ENCODE measurements around the gene ECHDC3. TPM values are rescaled to one million over a fixed set of nuclear protein-coding genes. Genes with fewer than 3 reads are reported as not detected.

The ECHDC3 gene
- total RNA-seq, 1 experiment from 2014 or later: 30.1 TPM

DNA sequence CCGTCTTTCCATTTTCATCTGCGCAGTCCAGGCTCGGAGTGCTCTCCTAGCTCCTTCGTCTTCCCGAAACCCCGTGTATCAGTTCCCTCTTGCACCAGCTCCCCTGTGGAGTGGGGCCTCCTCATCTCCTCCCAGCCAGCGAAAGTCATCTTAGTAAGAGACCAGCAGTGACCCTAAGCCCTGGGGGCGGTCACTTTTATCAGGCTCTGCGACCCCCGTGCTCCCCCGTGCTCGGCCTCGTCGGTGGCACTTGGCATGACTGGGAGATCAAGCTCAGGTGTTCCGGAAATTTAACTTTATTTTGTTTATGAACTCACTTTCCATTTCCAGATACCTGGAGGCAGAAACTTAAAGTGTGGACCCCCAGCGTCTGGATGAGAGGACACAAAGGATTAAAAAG lies 574 bp upstream of the ECHDC3 start:
- intact Hi-C loops (cut with micrococcal nuclease; ENCODE audit: unreplicated experiment): loop anchor here (1.0 kb wide), 1 partner anchor 17 kb away; no protein-coding TSS in a partner anchor
- ChIA-PET POLR2A (no interaction called here), CTCF (no interaction called here)
- Mint-ChIP-seq H3K27me3 (ENCODE audit: insufficient read depth, unreplicated experiment) (no peaks in the 10 kb centered on the region), H3K36me3 (ENCODE audit: insufficient read depth, unreplicated experiment) (peaks cover 9% of the 10 kb centered on the region), H3K9me3 (ENCODE audit: unreplicated experiment) (no peaks in the 10 kb centered on the region), H3K27ac (ENCODE audit: unreplicated experiment) (peak overlapping the region; percentile 58), H3K4me1 (ENCODE audit: low read depth, unreplicated experiment) (peaks cover 22% of the 10 kb centered on the region), H3K4me3 (ENCODE audit: unreplicated experiment) (peak overlapping the region; percentile 37)
- Histone ChIP-seq H3K4me3 (ENCODE audit: low read depth, low read length) (peak overlapping the region; percentile 47), H3K4me1 (peaks cover 6% of the 10 kb centered on the region), H3K9me3 (no peaks in the 10 kb centered on the region), H3K27me3 (replicated peaks; ENCODE audit: control insufficient read depth, insufficient read depth, low read length) (no peaks in the 10 kb centered on the region), H3K36me3 (ENCODE audit: control insufficient read depth, insufficient read depth, low read length) (no peaks in the 10 kb centered on the region; the same call in 1 of the 2 replicates)
- peak in 1 of 2 experiments; percentile 25 for DNase-seq
- TF ChIP-seq, protein P1, sequence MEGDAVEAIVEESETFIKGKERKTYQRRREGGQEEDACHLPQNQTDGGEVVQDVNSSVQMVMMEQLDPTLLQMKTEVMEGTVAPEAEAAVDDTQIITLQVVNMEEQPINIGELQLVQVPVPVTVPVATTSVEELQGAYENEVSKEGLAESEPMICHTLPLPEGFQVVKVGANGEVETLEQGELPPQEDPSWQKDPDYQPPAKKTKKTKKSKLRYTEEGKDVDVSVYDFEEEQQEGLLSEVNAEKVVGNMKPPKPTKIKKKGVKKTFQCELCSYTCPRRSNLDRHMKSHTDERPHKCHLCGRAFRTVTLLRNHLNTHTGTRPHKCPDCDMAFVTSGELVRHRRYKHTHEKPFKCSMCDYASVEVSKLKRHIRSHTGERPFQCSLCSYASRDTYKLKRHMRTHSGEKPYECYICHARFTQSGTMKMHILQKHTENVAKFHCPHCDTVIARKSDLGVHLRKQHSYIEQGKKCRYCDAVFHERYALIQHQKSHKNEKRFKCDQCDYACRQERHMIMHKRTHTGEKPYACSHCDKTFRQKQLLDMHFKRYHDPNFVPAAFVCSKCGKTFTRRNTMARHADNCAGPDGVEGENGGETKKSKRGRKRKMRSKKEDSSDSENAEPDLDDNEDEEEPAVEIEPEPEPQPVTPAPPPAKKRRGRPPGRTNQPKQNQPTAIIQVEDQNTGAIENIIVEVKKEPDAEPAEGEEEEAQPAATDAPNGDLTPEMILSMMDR (IDR thresholded peaks at IDR 0.05; ENCODE audit: insufficient read depth in 1 of 2, low read depth in 1 of 2, low read length in 1 of 2, severe bottlenecking in 1 of 2, unreplicated experiment in 1 of 2): no peak
- no TSS peak for BruUV-seq (replicated peaks)

DNA sequence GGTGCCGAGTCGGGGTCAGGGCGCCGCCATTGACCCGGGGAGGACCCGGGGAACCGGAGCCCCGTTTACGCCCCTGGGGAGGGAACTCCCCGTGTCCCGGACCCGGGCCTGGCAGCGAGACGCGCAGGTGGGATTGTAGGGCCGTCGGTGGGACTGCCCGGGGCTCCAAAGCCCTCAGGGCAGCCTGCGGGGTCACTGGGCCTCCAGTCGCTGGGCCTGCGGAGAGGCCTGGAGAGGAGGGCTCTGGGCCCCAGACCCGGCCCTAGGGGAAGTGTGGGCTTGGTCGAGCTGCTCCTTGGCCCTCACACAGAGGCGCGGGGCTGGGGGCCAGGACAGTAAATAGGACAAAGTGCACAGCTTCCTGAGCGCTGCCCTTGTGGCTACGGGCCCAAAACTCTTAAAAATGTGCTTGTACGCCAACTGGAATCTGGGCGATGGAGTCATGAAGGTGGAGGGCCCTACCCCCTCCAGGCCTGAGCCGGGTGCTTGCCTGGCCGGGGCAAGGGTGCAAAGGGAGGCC lies 657 bp downstream of the ECHDC3 start:
- H3K27me3 ChIP-seq (replicated peaks; ENCODE audit: control insufficient read depth, insufficient read depth, low read length): no peaks in the 10 kb centered on the region
- CTCF ChIA-PET: no interaction called here
- BruUV-seq (replicated peaks): no TSS peak
- TF ChIP-seq, protein P1 (IDR thresholded peaks at IDR 0.05; ENCODE audit: insufficient read depth in 1 of 2, low read depth in 1 of 2, low read length in 1 of 2, severe bottlenecking in 1 of 2, unreplicated experiment in 1 of 2): no peak
- POLR2A ChIA-PET: no interaction called here
- peaks cover 6% of the 10 kb centered on the region for H3K4me1 ChIP-seq
- no peaks in the 10 kb centered on the region; the same call in 1 of the 2 replicates for H3K36me3 ChIP-seq (ENCODE audit: control insufficient read depth, insufficient read depth, low read length)
- H3K27ac Mint-ChIP-seq (ENCODE audit: unreplicated experiment): no peak overlapping the region
- H3K9me3 ChIP-seq: no peaks in the 10 kb centered on the region
- peaks cover 17% of the 10 kb centered on the region for H3K4me1 Mint-ChIP-seq (ENCODE audit: low read depth, unreplicated experiment)
- DNase-seq: peak in 1 of 2 experiments; percentile 45
- H3K9me3 Mint-ChIP-seq (ENCODE audit: unreplicated experiment): no peaks in the 10 kb centered on the region
- H3K4me3 Mint-ChIP-seq (ENCODE audit: unreplicated experiment): peak overlapping the region; percentile 71
- intact Hi-C loops (cut with micrococcal nuclease; ENCODE audit: unreplicated experiment): loop anchor here (1.0 kb wide), 1 partner anchor 15 kb away; no protein-coding TSS in a partner anchor
- peak overlapping the region; percentile 87 for H3K4me3 ChIP-seq (ENCODE audit: low read depth, low read length)
- no peaks in the 10 kb centered on the region for H3K27me3 Mint-ChIP-seq (ENCODE audit: insufficient read depth, unreplicated experiment)
- H3K36me3 Mint-ChIP-seq (ENCODE audit: insufficient read depth, unreplicated experiment): peaks cover 8% of the 10 kb centered on the region

DNA sequence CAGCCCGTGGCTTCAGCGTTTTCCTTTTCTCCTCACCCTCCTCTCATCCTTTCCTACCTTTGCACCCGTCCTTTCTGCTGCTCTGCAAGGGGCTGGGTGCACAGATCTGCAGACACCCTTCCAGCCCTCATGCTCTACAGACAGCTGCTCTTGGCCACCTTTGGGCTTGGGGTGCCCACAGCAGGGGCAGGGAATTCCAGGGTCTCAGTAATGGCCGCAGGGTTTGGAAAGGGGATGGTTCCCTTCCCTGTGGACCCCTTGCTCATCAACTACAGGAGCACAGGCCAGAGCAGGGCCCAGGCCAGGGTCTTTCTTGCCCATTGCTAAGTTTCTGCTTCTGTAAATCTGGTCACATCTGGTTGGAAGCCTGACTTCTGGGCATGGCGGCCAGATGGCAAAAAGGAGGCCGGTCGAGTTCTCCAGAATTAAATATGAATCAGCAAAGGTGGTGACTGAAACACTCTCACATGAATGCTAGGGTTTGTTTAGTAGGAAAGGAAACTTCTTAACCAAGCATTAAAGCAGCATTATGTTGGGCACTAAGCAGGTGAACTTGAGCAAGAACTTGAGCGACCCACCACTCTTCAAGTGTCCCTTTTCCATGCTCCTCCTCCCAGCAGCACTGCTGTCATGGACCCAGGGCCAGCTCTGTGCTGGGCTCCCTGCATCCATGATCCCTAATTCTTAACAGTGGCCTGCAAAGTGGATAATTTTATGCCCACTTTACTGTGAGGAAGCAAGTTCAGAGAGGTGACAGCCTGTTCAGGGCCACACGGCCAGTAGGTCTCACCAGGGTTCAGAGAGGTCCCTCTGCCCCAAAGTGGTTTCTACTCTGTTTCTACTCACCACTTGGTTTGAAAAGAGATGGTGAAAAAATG lies 1.5 kb downstream of the ECHDC3 start:
- Histone ChIP-seq H3K4me1 (peaks cover 6% of the 10 kb centered on the region), H3K4me3 (ENCODE audit: low read depth, low read length) (peak overlapping the region; percentile 87), H3K36me3 (ENCODE audit: control insufficient read depth, insufficient read depth, low read length) (no peaks in the 10 kb centered on the region; the same call in 1 of the 2 replicates), H3K9me3 (no peaks in the 10 kb centered on the region), H3K27me3 (replicated peaks; ENCODE audit: control insufficient read depth, insufficient read depth, low read length) (no peaks in the 10 kb centered on the region)
- Mint-ChIP-seq H3K36me3 (ENCODE audit: insufficient read depth, unreplicated experiment) (peaks cover 5% of the 10 kb centered on the region), H3K27me3 (ENCODE audit: insufficient read depth, unreplicated experiment) (no peaks in the 10 kb centered on the region), H3K9me3 (ENCODE audit: unreplicated experiment) (no peaks in the 10 kb centered on the region), H3K4me3 (ENCODE audit: unreplicated experiment) (peak overlapping the region; percentile 71), H3K27ac (ENCODE audit: unreplicated experiment) (no peak overlapping the region), H3K4me1 (ENCODE audit: low read depth, unreplicated experiment) (peaks cover 13% of the 10 kb centered on the region)
- no TSS peak for BruUV-seq (replicated peaks)
- DNase-seq: peak in 1 of 2 experiments; percentile 14
- ChIA-PET POLR2A (no interaction called here), CTCF (no interaction called here)
- intact Hi-C loops (cut with micrococcal nuclease; ENCODE audit: unreplicated experiment): no loop called here
- TF ChIP-seq, protein P1 (IDR thresholded peaks at IDR 0.05; ENCODE audit: insufficient read depth in 1 of 2, low read depth in 1 of 2, low read length in 1 of 2, severe bottlenecking in 1 of 2, unreplicated experiment in 1 of 2): no peak
